GM12878 (cell line): ENCODE measurements around the gene RMDN3.

Source experiments
- BHLHE40 ChIP-seq, 2 experiments: fragments of 450-650 bp in 1 of 2; IDR thresholded peaks; 2 replicates each; pipeline ENCODE4 v1.6.1; 2011 to 2017; ENCODE audit warnings: low read depth in 2 of 2, borderline replicate concordance in 1 of 2, improper control_type of control experiment in 1 of 2, low read length in 1 of 2, mild to moderate bottlenecking in 1 of 2
- BMI1 ChIP-seq: fragments of 450-650 bp; IDR thresholded peaks from 2 replicates; pipeline ENCODE4 v1.6.1; 2016; ENCODE audit warnings: mild to moderate bottlenecking, moderate library complexity, borderline replicate concordance
- JUNB ChIP-seq: IDR thresholded peaks from 2 replicates; pipeline ENCODE4 v1.6.1; 2016; ENCODE audit warnings: antibody characterized with exemption, mild to moderate bottlenecking
- PAX8 ChIP-seq: fragments of 450-650 bp; IDR thresholded peaks from 2 replicates; pipeline ENCODE4 v1.6.1; 2017; ENCODE audit warnings: mild to moderate bottlenecking, moderate library complexity
- SREBF2 ChIP-seq: IDR thresholded peaks from 2 replicates; pipeline ENCODE4 v1.6.1; 2012; ENCODE audit warnings: mild to moderate bottlenecking, low read length
- YY1 ChIP-seq: IDR thresholded peaks from 2 replicates; pipeline ENCODE4 v1.6.1; 2011; ENCODE audit warnings: low read depth, mild to moderate bottlenecking, low read length
- ZNF274 ChIP-seq: IDR thresholded peaks from one replicate; pipeline ENCODE4 v1.8.0; 2011; ENCODE audit not compliant: insufficient read length, insufficient read depth
- TF ChIP-seq, protein P1 (sequence below): IDR thresholded peaks from 2 replicates; pipeline ENCODE4 v1.6.1; 2012; ENCODE audit warnings: mild to moderate bottlenecking, low read depth, low read length
- TF ChIP-seq, protein P2 (sequence below): IDR thresholded peaks from 2 replicates; pipeline ENCODE4 v1.6.1; 2012; ENCODE audit warnings: low read depth, low read length, improper control_type of control experiment
- TF ChIP-seq, protein P3 (sequence below): fragments of 450-650 bp; IDR thresholded peaks from 2 replicates; pipeline ENCODE4 v1.6.1; 2017; ENCODE audit warnings: mild to moderate bottlenecking, moderate library complexity
- TF ChIP-seq, protein P4 (sequence below), 3 experiments: IDR thresholded peaks in 2 of 3; conservative IDR thresholded peaks in 1 of 3; 2 replicates each; pipeline ENCODE4 v1.5.1; 2011; ENCODE audit warnings: low read depth in 3 of 3, low read length in 3 of 3, mild to moderate bottlenecking in 3 of 3, control low read depth in 2 of 3, moderate library complexity in 2 of 3, inconsistent platforms in 1 of 3, mixed read lengths in 1 of 3; ENCODE audit not compliant: control insufficient read depth in 2 of 3, insufficient read depth in 1 of 3; ENCODE audit errors: extremely low read depth in 1 of 3
- TF ChIP-seq, protein P5 (sequence below): IDR thresholded peaks from 2 replicates; pipeline ENCODE4 v1.6.1; 2012; ENCODE audit warnings: low read length, inconsistent platforms

GRCh38 chr15:40785814-40786213 is 30.8 kb upstream of the RMDN3 start:
- TF ChIP-seq BMI1 (no peak), JUNB (no peak), BHLHE40 (IDR thresholded peaks at IDR 0.05; ENCODE audit: borderline replicate concordance in 1 of 2, low read depth in 2 of 2, low read length in 1 of 2) (no peak), PAX8 (no peak), YY1 (no peak), ZNF274 (no peak), SREBF2 (no peak)
- TF ChIP-seq, protein P1, sequence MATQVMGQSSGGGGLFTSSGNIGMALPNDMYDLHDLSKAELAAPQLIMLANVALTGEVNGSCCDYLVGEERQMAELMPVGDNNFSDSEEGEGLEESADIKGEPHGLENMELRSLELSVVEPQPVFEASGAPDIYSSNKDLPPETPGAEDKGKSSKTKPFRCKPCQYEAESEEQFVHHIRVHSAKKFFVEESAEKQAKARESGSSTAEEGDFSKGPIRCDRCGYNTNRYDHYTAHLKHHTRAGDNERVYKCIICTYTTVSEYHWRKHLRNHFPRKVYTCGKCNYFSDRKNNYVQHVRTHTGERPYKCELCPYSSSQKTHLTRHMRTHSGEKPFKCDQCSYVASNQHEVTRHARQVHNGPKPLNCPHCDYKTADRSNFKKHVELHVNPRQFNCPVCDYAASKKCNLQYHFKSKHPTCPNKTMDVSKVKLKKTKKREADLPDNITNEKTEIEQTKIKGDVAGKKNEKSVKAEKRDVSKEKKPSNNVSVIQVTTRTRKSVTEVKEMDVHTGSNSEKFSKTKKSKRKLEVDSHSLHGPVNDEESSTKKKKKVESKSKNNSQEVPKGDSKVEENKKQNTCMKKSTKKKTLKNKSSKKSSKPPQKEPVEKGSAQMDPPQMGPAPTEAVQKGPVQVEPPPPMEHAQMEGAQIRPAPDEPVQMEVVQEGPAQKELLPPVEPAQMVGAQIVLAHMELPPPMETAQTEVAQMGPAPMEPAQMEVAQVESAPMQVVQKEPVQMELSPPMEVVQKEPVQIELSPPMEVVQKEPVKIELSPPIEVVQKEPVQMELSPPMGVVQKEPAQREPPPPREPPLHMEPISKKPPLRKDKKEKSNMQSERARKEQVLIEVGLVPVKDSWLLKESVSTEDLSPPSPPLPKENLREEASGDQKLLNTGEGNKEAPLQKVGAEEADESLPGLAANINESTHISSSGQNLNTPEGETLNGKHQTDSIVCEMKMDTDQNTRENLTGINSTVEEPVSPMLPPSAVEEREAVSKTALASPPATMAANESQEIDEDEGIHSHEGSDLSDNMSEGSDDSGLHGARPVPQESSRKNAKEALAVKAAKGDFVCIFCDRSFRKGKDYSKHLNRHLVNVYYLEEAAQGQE, result no peak
- TF ChIP-seq, protein P2, sequence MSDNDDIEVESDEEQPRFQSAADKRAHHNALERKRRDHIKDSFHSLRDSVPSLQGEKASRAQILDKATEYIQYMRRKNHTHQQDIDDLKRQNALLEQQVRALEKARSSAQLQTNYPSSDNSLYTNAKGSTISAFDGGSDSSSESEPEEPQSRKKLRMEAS, result no peak
- TF ChIP-seq, protein P3, sequence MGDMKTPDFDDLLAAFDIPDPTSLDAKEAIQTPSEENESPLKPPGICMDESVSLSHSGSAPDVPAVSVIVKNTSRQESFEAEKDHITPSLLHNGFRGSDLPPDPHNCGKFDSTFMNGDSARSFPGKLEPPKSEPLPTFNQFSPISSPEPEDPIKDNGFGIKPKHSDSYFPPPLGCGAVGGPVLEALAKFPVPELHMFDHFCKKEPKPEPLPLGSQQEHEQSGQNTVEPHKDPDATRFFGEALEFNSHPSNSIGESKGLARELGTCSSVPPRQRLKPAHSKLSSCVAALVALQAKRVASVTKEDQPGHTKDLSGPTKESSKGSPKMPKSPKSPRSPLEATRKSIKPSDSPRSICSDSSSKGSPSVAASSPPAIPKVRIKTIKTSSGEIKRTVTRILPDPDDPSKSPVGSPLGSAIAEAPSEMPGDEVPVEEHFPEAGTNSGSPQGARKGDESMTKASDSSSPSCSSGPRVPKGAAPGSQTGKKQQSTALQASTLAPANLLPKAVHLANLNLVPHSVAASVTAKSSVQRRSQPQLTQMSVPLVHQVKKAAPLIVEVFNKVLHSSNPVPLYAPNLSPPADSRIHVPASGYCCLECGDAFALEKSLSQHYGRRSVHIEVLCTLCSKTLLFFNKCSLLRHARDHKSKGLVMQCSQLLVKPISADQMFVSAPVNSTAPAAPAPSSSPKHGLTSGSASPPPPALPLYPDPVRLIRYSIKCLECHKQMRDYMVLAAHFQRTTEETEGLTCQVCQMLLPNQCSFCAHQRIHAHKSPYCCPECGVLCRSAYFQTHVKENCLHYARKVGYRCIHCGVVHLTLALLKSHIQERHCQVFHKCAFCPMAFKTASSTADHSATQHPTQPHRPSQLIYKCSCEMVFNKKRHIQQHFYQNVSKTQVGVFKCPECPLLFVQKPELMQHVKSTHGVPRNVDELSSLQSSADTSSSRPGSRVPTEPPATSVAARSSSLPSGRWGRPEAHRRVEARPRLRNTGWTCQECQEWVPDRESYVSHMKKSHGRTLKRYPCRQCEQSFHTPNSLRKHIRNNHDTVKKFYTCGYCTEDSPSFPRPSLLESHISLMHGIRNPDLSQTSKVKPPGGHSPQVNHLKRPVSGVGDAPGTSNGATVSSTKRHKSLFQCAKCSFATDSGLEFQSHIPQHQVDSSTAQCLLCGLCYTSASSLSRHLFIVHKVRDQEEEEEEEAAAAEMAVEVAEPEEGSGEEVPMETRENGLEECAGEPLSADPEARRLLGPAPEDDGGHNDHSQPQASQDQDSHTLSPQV, result no peak
- TF ChIP-seq, protein P4, sequence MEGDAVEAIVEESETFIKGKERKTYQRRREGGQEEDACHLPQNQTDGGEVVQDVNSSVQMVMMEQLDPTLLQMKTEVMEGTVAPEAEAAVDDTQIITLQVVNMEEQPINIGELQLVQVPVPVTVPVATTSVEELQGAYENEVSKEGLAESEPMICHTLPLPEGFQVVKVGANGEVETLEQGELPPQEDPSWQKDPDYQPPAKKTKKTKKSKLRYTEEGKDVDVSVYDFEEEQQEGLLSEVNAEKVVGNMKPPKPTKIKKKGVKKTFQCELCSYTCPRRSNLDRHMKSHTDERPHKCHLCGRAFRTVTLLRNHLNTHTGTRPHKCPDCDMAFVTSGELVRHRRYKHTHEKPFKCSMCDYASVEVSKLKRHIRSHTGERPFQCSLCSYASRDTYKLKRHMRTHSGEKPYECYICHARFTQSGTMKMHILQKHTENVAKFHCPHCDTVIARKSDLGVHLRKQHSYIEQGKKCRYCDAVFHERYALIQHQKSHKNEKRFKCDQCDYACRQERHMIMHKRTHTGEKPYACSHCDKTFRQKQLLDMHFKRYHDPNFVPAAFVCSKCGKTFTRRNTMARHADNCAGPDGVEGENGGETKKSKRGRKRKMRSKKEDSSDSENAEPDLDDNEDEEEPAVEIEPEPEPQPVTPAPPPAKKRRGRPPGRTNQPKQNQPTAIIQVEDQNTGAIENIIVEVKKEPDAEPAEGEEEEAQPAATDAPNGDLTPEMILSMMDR (IDR thresholded peaks at IDR 0.05 in 2 of 3, conservative IDR thresholded peaks at IDR 0.05 in 1 of 3; ENCODE audit: control insufficient read depth in 2 of 3, extremely low read depth in 1 of 3, insufficient read depth in 1 of 3, low read depth in 3 of 3, low read length in 3 of 3), result no peak
- TF ChIP-seq, protein P5, sequence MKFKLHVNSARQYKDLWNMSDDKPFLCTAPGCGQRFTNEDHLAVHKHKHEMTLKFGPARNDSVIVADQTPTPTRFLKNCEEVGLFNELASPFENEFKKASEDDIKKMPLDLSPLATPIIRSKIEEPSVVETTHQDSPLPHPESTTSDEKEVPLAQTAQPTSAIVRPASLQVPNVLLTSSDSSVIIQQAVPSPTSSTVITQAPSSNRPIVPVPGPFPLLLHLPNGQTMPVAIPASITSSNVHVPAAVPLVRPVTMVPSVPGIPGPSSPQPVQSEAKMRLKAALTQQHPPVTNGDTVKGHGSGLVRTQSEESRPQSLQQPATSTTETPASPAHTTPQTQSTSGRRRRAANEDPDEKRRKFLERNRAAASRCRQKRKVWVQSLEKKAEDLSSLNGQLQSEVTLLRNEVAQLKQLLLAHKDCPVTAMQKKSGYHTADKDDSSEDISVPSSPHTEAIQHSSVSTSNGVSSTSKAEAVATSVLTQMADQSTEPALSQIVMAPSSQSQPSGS, result no peak
